Upper lobe of left lung (tissue), 4 donors: Measurements from ENCODE around the gene ZNF775.

Source experiments
- EP300 ChIP-seq, 4 donors: sonication (generic); formaldehyde crosslinking; IDR thresholded peaks; one replicate each; pipeline ENCODE4 v1.5.1; 2017; ENCODE audit warnings: antibody characterized with exemption in 4 of 4, control low read depth in 2 of 4
- POLR2A ChIP-seq, 4 donors: fragments of 450-650 bp; IDR thresholded peaks; one replicate each; pipeline ENCODE4 v1.5.1; 2016 to 2017; ENCODE audit warnings: antibody characterized with exemption in 4 of 4, mild to moderate bottlenecking in 2 of 4
- POLR2AphosphoS5 ChIP-seq, 2 donors: sonication (generic); formaldehyde crosslinking; IDR thresholded peaks; one replicate each; pipeline ENCODE4 v1.5.1; 2017; ENCODE audit warnings: antibody characterized with exemption in 2 of 2
- TF ChIP-seq, protein P1 (sequence below), 6 experiments: fragments of 450-650 bp in 4 of 6; fragments of 200-600 bp in 2 of 6; sonication (generic) in 2 of 6; IDR thresholded peaks; one replicate each; pipeline ENCODE4 v1.5.1; 2016 to 2019; ENCODE audit warnings: antibody characterized with exemption in 6 of 6

DNA sequence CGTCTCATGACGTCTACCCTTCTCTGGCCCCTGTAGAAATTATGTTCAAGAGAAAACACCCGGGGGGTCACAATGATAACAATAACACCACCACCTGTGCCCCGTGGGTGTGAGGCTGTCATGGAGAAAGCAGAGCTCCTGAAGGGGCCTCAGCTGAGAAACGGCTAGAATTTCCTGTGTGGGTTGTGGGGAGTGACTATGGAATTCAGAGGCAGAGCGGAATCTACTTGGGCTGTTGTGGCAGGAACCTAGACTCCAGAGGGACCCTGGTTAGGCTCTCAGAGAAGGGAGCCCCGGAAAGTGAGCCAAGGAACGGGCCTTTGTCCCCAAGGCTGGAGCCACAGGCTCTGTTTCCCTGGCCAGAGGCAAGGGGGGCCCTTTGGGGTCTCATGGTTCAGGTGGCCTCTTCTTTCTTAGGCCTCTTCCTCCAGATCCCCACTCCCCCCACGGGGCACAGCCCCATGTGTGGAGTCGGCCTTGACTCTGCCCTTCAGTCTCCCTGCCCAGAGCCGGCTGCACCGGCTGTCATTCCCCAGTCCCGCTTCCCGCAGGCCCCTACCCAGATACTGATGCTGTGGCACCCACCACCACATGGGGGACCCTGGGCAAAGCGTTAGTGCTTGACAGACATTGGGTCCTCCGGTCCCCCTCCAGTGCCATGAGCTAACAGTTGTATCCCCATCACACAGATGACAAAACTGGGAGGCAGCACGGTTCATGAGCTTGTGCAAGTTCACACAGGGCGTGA lies 64.8 kb downstream of the ZNF775 start:
- TF ChIP-seq, protein P1, sequence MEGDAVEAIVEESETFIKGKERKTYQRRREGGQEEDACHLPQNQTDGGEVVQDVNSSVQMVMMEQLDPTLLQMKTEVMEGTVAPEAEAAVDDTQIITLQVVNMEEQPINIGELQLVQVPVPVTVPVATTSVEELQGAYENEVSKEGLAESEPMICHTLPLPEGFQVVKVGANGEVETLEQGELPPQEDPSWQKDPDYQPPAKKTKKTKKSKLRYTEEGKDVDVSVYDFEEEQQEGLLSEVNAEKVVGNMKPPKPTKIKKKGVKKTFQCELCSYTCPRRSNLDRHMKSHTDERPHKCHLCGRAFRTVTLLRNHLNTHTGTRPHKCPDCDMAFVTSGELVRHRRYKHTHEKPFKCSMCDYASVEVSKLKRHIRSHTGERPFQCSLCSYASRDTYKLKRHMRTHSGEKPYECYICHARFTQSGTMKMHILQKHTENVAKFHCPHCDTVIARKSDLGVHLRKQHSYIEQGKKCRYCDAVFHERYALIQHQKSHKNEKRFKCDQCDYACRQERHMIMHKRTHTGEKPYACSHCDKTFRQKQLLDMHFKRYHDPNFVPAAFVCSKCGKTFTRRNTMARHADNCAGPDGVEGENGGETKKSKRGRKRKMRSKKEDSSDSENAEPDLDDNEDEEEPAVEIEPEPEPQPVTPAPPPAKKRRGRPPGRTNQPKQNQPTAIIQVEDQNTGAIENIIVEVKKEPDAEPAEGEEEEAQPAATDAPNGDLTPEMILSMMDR (IDR thresholded peaks at IDR 0.05) = no peak
- TF ChIP-seq POLR2AphosphoS5 (IDR thresholded peaks at IDR 0.05) (no peak), POLR2A (IDR thresholded peaks at IDR 0.05) (no peak), EP300 (IDR thresholded peaks at IDR 0.05) (no peak)
